Measurements from ENCODE around the gene A2M. TPM values are rescaled to one million over a fixed set of nuclear protein-coding genes. Genes with fewer than 3 reads are reported as not detected.

The A2M gene
- total and polyA plus RNA-seq, 2 of the 13 experiments (the other 11 are each of a cell fraction or from before 2014, with no cell fraction given): 2,807 to 6,551 TPM

DNA sequence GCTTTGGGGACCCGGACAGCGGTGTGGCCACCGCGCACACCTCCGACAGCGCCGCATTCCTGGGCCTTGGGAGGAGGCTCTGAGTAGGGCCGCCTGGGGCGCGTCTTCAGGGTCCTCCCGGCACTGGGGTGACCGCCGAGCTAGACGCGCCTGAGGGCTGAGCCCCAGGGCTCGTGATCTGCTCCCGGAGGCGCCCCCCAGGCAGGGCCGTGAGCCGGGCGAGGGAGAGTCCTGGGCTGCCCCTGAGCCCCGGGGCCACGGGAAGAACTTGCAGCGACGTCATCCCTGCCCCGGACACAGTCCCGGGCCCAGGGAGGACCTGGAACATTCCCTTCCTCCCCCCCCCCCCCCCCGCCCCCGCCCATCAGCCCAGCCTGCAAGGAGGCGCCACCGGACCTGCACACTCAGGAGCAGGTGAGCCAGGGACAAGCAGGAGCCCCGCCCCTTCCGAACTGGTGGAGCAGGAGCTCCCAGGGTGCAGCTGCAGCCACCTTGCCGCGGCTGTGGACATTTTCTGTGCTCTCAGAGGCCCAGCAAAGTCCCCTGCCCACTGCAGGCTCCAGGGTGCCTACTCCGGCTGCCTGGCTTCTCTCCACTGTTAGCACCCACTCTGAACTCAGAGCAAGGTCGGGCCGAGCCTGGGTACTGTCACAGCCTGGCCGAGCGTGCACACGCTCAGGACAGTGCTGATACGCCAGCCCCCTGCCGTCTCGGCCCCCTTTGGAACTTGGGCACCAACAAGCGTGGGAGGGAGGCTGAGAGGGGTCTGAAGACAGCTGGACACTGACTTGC is 50.7 kb downstream of the A2M start (continued):
- no peak for TF ChIP-seq NFRKB (IDR thresholded peaks at IDR 0.05)
- TF ChIP-seq EEA1 (CRISPR knock-in tag; IDR thresholded peaks at IDR 0.05; ENCODE audit: borderline replicate concordance): no peak
- no peak for TF ChIP-seq ZHX2 (IDR thresholded peaks at IDR 0.05; ENCODE audit: low read depth)
- TF ChIP-seq ZHX2 (CRISPR knock-in tag; IDR thresholded peaks at IDR 0.05; ENCODE audit: borderline replicate concordance): no peak; the same call in 1 of the 2 replicates
- no peak for TF ChIP-seq ZNF569 (CRISPR knock-in tag; IDR thresholded peaks at IDR 0.05; ENCODE audit: borderline replicate concordance)
- TF ChIP-seq SP4 (CRISPR knock-in tag; IDR thresholded peaks at IDR 0.05): peak; percentile 32; the same call in 1 of the 2 replicates
- TF ChIP-seq BHLHE40 (IDR thresholded peaks at IDR 0.05; ENCODE audit: low read length): no peak
- TF ChIP-seq ZNF850 (CRISPR knock-in tag; conservative IDR thresholded peaks at IDR 0.05): no peak
- no peak for TF ChIP-seq ZNF367 (CRISPR knock-in tag; IDR thresholded peaks at IDR 0.05; ENCODE audit: borderline replicate concordance)
- TF ChIP-seq ZNF260 (CRISPR knock-in tag; IDR thresholded peaks at IDR 0.05; ENCODE audit: borderline replicate concordance, low read depth): no peak
- no peak; the same call in 1 of the 2 replicates for TF ChIP-seq ZNF225 (CRISPR knock-in tag; IDR thresholded peaks at IDR 0.05)
- peak; percentile 3; the same call in 1 of the 2 replicates for TF ChIP-seq STAG1 (CRISPR knock-in tag; IDR thresholded peaks at IDR 0.05)
- no peak for TF ChIP-seq PAWR (CRISPR knock-in tag; IDR thresholded peaks at IDR 0.05; ENCODE audit: borderline replicate concordance)
- TF ChIP-seq GTF3A (CRISPR knock-in tag; conservative IDR thresholded peaks at IDR 0.05): no peak
- TF ChIP-seq ZSCAN12 (CRISPR knock-in tag; IDR thresholded peaks at IDR 0.05): no peak
- TF ChIP-seq ZNF205 (CRISPR knock-in tag; IDR thresholded peaks at IDR 0.05): no peak
- TF ChIP-seq, protein P1, sequence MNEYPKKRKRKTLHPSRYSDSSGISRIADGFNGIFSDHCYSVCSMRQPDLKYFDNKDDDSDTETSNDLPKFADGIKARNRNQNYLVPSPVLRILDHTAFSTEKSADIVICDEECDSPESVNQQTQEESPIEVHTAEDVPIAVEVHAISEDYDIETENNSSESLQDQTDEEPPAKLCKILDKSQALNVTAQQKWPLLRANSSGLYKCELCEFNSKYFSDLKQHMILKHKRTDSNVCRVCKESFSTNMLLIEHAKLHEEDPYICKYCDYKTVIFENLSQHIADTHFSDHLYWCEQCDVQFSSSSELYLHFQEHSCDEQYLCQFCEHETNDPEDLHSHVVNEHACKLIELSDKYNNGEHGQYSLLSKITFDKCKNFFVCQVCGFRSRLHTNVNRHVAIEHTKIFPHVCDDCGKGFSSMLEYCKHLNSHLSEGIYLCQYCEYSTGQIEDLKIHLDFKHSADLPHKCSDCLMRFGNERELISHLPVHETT (CRISPR knock-in tag; conservative IDR thresholded peaks at IDR 0.05): no peak
- no peak for TF ChIP-seq CEBPB (IDR thresholded peaks at IDR 0.05; ENCODE audit: borderline replicate concordance, low read depth, low read length)
- TF ChIP-seq ZNF598 (CRISPR knock-in tag; IDR thresholded peaks at IDR 0.05; ENCODE audit: borderline replicate concordance): no peak
- no peak for TF ChIP-seq HES4 (CRISPR knock-in tag; IDR thresholded peaks at IDR 0.05; ENCODE audit: borderline replicate concordance)
- 0 out of 2 replicates have a peak, but pooled peaks have one; percentile 15 for TF ChIP-seq SPEN (CRISPR knock-in tag; IDR thresholded peaks at IDR 0.05; ENCODE audit: low read depth)
- no peak for TF ChIP-seq MTF2 (CRISPR knock-in tag; IDR thresholded peaks at IDR 0.05; ENCODE audit: borderline replicate concordance)
- no peak for TF ChIP-seq ZNF562 (CRISPR knock-in tag; IDR thresholded peaks at IDR 0.05; ENCODE audit: borderline replicate concordance)
- TF ChIP-seq GATAD2A (CRISPR knock-in tag; IDR thresholded peaks at IDR 0.05): no peak; the same call in none of the 2 replicates
- no peak for TF ChIP-seq IRF2 (CRISPR knock-in tag; IDR thresholded peaks at IDR 0.05)

Measured in HepG2 (cell line).